Dedifferentiated amniotic fluid mesenchymal stem cell (primary cell): ENCODE results near the gene CTTN.

ENCODE experiments used
- DNase-seq: peaks from one replicate; pipeline ENCODE4 v3.0.0-alpha.2; 2016; ENCODE audit errors: extremely low spot score

The CTTN gene

DNA sequence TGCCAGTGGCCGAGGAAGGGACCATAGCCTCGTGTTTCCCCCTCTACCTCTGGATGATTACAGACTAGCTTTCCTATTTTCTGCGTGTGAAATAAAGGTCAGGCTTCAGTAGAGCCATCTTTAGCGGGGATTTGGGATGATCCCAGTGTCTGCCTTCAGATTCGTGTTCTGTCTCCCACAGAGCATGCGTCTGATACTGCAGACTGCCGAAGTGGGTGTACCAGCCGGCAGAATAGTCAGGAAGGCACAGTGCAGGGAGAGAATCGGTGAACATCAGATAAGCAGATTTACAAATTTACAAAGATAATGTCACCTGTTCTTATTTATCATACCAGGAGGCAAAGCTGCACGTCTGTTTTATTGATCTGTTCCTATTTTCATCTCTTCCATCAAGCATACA lies 11.1 kb downstream of the CTTN start:
- DNase-seq, result no peak

DNA sequence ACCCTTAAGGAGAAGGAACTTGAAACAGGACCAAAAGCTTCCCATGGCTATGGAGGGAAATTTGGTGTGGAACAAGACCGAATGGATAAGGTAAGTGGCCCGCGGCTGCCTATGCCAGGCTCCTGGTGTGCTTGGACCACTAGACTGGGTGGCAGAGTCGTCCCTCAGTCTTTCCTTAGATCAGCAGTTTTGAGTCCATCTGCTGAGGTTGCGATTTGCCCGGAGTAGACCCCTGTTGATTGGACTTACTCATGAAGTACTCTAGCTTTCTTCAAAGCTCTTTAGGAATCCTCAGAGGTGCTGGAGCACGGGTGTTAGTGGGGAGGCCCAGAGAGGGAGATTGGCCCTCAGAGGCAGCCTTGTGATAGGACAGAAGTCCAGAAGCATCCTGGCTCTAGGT lies 11.5 kb downstream of the CTTN start:
- DNase-seq, result no peak

GRCh38 chr11:70410276-70411205 lies 12.2 kb downstream of the CTTN start:
- DNase-seq, result no peak

GRCh38 chr11:70411713-70412452 lies 13.6 kb downstream of the CTTN start:
- DNase-seq, result no peak

DNA sequence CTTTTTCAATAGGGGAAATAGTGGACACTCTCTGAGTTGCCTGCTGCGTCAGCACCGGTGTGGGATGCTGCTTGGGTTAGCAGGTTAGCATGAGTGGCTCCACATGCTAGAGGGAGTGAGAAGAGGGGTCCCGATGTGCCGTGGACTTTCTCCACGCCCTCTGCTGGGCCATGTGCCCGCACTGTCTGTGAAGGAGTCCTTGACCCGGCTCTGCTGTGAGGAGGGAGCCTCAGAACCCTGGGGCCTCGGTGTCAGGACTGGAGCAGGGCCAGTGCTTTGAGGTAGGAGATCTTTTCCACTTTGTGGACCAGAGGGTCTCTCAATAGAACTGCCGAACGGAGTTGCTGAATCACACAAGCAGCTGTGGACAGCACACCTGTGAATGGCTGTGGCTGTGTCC lies 14.8 kb downstream of the CTTN start:
- DNase-seq, result no peak

DNA sequence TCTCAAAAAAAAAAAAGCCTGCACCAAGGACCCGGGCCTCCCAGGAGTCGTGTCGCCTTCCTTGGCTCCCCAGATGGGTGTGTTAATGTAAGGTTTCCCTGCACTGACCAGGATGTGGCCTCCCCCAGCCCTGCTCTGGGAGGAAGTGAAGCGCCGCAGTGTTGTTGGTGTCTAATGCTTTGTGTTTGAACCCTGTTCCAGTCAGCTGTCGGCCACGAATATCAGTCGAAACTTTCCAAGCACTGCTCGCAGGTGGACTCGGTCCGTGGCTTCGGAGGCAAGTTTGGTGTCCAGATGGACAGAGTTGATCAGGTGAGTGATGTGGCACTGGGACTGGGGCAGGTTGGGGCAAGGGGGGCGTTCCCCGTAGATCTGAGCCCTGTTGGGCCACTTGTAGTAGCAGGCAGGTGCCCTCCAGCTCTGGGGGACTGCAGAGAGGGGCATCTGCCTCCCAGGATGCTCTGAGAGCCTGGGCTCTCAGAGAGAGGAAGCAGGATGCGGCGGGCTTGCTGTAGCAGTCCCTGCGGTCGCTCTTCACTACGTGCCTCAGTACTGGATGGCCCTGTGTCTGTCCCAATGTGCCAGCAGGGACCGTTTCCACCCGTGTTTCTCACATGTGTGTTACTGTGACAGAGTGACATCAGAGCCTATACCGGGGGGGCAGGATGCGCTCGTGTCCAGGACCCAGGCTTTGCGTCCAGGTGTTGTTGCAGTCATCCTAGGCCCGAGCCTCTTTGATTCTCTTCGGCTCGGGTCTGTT lies 16.2 kb downstream of the CTTN start:
- DNase-seq, result no peak

- DNase-seq, result peak; percentile 88
Observed at GRCh38 chr11:70415191-70415590, 16.9 kb downstream of the CTTN start.

DNA sequence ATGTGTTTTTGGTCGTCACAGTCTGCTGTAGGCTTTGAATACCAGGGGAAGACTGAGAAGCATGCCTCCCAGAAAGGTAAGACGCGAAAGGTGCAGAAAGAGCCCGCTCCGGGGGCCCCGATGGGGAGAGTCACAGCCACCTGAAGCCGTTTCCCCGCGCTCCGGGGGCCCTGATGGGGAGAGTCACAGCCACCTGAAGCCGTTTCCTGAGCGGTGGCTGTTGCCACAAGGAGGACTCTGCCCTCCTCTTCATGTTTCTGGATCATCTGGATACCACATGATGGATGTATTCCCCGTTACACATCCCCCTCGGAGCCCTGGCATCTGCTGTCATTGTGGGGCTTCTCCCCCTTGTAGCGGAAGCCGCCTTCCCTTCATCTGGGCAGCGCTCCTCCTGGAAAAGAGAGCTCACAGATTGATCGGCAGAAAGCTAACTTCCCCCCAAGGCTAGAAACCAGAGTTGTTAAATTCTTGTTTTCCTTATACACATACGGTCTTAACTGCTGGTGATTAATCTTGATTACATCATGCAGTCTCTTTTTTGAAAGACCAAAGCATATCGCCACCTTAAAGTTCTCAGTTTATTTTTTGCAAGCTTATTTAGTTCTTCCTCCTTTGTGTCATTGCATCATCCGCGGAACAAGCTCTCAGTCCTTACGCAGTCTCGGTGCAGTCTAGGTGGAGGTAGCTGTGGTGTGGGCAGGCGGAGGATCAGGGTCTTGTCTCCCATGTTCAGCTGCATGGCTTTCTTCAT lies 17.5 kb downstream of the CTTN start:
- DNase-seq, result peak; percentile 39

DNA sequence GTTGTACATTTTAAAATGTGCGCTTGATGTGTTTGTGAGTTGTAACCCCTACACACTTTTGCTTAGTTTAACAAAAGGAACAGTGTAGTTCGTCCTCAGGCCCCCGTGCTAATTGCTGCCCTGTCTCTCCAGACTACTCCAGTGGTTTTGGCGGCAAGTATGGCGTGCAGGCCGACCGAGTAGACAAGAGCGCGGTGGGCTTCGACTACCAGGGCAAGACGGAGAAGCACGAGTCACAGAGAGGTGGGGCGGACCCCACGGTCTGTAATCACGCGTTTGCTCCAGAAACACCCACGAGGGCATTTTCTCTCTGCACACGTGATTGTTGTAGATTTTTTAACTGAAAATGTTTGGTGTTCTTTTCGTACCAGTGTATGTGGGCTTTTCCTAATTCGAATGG lies 18.6 kb downstream of the CTTN start:
- no peak for DNase-seq

GRCh38 chr11:70418130-70418529 lies 19.8 kb downstream of the CTTN start:
- no peak for DNase-seq

- no peak for DNase-seq
Observed at GRCh38 chr11:70419307-70420007, 21.1 kb downstream of the CTTN start.

DNA sequence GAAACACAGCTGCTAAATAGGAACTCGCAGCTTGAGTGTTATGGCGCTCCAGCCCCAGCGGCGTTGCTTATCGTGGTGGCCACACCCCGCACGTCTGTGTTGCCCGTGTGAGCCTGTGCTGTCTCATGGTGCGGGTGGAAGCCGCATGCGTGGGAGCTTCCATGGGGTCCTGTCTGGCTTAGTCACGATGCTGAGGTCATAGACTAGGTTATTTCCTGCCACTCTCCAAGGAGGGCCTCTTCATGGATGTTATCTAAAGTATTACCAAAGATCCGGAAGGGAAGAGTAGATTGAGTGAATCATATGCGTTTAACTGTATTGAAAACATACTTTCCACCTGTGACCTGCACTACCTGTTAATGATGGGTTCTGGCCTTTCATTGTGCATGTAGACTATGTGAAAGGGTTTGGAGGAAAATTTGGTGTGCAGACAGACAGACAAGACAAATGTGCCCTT lies 21.7 kb downstream of the CTTN start:
- no peak for DNase-seq

- DNase-seq, result no peak
Observed at GRCh38 chr11:70420496-70420895, 22.2 kb downstream of the CTTN start.

DNA sequence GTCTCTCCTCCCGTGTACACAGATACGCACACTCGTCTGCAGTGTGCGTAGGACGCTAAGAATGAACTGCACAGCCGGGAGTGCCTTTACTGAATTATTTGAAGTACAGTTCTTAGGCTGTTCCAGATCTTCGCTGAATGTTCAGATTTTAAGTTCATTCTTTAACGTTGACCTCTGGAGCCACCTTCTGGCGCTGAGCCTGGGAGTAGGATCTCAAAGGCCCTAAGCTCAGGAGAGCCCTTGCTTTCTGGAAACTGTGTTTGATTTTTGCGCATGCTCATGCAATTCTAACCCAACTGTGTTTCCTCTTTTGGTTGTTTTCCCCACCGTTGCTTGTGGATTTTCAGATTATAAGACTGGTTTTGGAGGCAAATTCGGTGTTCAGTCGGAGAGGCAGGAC lies 22.8 kb downstream of the CTTN start:
- DNase-seq, result no peak

DNA sequence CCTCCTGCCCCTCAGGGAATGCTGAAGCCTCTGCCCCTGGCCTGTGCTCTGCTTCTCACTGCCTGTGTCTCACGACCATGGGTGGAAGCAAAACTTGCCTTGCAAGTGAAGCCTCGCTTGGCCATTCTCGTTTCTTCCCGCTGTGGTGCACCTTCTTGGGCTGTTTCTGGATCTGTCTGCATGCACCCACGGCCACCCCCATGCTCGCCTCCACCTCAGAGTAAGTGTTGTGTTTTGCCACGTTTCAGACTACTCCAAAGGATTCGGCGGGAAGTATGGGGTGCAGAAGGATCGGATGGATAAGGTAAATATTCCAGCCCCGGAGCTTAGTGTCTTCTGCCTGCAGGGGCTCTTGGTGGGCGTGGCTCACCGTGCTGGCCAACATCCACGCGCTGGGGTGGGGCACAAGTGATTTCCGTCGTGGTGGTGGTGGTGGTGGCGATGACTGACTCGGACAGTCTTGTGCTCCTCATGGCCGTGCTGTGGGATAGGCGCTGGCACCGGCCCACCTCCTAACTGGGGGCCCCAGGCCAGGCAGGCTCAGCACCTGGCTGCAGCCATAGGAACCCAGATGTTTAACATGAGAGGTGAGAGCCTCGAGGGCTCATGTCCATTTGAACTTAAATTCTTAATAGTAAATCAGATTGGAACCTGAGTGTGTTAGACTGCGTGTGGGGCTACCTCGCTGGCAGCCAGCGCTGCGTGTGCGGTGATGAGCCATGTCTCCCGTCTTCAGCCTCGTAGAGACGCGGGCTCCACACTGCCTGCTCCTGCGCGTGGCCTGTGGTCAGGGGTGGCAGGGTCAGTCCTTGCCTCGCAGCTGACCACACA lies 24.6 kb downstream of the CTTN start:
- no peak for DNase-seq

GRCh38 chr11:70423523-70424505 lies 25.5 kb downstream of the CTTN start:
- DNase-seq, result no peak

DNA sequence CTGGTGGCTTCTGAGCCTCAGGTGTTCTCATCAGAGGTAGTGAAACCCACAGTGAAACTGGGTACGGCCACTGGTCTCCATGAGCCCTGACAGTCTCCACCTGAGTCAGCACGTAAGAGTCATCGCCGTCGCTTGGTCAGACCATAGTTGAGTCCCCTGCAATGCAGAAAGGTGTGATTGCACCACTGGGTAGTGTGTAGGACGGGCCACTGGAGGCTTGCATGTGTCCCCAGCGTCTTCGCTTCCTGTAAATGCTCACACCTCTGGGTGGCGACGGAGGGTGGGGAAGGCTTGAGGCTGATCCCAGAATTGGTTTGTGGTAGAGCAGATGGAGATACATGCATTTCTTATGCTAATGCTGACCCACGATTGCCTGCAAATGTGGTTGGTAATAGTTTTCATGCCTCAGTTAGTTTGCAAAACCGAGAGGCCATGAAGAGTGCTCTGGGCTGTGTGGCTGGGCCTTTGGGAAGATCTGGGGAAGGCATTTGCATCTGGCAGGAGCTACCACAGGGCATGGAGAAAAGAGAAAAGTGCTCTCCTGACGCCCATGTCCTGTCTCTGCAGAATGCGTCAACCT lies 26.5 kb downstream of the CTTN start:
- no peak for DNase-seq

- DNase-seq, result no peak
Observed at GRCh38 chr11:70427436-70427835, 29.1 kb downstream of the CTTN start.
